Measurements from ENCODE around the gene RIN3.

RIN3 gene, protein sequence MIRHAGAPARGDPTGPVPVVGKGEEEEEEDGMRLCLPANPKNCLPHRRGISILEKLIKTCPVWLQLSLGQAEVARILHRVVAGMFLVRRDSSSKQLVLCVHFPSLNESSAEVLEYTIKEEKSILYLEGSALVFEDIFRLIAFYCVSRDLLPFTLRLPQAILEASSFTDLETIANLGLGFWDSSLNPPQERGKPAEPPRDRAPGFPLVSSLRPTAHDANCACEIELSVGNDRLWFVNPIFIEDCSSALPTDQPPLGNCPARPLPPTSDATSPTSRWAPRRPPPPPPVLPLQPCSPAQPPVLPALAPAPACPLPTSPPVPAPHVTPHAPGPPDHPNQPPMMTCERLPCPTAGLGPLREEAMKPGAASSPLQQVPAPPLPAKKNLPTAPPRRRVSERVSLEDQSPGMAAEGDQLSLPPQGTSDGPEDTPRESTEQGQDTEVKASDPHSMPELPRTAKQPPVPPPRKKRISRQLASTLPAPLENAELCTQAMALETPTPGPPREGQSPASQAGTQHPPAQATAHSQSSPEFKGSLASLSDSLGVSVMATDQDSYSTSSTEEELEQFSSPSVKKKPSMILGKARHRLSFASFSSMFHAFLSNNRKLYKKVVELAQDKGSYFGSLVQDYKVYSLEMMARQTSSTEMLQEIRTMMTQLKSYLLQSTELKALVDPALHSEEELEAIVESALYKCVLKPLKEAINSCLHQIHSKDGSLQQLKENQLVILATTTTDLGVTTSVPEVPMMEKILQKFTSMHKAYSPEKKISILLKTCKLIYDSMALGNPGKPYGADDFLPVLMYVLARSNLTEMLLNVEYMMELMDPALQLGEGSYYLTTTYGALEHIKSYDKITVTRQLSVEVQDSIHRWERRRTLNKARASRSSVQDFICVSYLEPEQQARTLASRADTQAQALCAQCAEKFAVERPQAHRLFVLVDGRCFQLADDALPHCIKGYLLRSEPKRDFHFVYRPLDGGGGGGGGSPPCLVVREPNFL

DNA sequence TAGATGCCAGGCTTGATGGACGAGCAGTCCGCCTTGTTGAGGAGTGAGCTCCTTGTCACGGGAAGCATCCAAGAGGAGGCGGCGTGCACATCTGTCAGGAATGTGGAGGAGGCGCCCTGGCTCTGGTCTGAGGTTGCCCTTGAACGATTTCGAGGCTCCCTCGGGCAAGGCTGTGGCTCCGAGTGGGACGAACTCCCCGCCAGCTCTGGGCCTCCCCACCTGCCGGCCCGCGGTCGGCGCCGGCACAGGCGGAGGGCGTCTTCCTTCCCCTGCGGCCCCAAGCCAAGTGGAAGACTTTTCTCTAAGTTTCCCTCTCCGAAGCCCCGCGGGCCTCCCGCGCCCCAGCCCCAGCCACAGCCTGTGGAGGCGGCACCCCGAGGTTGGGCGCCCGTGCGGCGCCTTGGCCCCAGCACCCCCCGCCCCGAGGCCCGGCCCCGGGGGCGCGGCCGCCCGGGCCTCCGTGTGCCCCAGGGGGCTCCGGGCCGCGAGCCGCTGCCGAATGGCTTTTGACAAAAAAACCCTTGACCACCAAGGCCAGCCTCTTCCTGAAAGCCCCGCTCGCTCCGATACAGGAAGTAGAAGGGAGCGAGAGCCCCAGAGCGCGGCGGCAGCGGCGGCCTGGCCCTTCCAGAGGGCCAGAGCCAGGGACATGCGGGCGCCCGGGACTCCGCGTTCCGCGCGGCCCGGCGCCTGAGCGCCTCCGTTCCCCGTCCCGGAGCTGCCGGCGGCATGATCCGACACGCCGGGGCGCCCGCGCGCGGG, at the start of gene RIN3:
Gene RIN3, plus strand, starts transcription at position 578 of the 762 bp plus-strand sequence. Its CDS starts 152 bp downstream, at position 730.
- peak; percentile 62 for DNase-seq

DNA sequence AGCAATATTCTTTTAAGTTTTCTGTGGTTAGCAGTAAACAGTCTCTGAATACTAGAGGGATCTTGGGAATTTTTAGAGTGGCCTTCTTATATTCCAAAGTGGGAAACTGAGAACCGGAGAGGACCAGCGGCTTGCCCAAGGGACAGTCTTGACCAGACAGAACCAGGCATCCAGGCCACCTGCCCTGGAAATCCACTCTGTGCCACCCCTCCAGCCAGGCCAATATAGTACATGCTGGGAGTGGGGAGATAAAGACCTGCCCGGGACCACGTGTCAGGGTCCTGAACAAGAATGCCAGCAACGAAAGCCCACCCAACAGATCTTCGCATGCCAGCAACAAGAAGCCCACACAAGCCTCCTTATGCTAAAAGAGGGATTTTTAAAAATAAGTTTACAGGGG, 49.4 kb upstream of the RIN3 start:
- no peak for DNase-seq

DNA sequence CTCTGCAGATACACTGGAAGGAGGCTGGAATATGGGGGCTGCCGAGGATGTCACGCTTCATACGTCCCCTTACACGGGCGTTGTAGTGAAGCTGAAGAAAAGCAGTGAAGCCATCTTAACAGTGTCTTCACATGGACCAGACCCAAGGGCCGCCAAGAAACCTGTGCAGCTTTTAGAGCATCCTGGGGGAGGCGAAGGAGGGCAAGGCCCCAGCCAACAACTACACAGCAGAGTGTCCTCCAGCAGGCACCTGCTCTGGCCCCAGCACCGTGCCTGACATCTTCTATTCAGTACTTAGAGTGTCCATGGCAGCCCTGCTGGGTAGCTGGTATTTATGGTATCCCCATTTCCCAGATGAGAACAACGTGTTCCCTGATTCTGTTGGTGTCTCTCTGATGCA, 48.9 kb upstream of the RIN3 start:
- no peak for DNase-seq

DNA sequence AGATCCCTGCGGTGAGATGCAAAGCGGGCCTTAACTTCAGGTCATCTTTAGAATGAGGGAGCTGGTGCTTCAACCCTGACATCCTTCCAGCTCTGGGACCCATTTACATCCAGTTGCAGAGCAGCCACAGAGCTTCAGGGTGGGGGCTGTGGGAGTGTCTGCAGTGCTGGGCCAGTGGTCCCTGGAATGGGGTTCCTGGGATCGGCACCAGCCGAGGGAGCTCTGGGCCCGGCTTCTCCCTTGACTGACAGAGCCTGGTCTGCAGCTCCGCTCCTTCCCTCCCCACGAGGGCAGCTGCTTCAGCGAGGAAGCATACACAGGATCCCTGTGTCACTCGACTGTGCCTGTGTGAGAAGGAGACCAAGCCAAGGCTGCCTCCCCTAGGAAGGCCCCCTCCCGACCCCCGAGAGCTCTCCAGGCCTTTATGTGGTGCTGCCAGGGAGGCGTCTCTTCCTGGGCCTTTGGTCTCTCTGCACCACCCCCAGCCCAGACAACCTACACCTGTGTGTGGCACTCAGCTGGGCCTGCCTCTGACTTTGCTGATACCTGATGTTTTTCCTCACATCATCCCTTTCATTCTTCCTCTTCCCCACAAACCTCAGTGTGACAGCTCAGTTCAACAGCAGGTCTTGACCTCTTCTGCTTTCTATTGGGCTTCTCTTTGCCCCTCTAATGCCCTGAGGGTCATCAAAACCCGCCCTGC, 48.1 kb upstream of the RIN3 start:
- DNase-seq = no peak

DNA sequence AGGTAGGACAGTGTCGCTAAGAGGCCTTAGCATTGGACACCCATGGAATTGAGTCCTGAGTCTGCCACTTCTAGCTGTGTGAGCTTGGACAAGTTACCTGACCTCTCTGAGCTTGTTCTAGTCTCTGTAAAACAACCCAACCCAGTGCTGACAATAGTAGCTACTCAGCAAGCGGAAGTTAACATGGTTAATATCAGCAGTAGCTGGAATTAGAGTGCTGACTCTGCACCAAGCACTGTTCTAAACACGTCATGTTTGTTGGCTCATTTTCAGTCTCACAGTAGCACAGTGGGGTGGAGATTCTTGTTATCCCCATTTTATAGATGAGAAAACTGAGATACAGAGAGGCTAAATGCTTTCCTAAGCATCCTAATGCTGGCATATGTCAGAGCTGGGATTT, 47.5 kb upstream of the RIN3 start:
- DNase-seq = no peak

DNA sequence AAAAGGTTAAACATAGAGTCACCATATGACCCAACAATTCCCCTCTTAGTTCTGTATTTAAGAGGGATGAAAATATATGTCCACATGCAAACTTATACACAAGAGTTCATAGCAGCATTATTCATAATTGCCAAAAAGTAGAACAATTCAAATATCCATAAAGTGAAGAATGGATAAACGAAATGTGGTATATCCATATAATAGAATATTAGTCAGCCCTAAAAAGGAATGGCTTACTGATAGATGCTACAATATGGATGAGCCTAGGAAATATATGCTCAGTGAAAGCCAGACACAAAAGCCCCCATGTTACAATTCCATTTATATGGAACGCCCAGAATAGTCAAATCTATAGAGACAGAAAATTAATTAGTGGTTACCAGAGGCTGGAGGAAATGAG, 44.1 kb upstream of the RIN3 start:
- no peak for DNase-seq

DNA sequence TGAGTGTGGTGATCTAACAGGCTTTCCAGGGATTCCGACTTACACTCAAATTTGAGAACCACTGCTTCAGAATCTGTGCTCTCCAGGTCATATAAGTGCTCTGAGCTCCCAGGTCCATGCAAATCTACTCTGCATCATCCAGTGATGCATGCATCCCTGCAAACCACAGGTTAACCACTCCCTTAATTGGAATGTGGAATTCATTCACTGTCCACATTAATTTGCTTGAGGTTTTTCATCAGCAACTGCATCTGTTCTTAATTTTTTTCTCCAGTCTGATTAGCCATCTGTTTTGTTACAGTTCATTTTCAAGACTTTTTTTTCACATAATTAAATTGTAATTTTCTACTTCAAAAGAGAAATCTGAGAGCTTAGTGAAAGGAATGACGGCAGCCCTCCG, 43.4 kb upstream of the RIN3 start:
- DNase-seq = no peak

DNA sequence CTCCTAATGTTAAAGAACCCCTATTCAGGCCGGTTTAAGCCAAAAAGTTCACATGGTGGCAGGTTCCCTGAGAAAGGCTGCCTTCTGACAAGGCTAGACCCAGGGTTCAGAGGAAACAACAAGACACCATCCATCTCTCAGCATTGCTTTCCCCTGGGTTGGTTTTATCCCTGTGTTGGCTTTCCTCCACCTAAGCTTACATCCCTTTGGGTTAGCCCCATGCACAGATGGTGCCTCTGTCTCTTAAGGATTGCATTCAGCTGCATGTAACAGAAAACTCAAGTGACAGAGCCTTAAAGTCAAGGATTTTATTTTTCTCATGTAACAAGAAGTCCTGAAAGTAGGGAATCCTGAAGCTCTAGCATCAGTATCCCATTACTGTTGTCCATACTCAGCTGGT, 42.8 kb upstream of the RIN3 start:
- DNase-seq = no peak

DNA sequence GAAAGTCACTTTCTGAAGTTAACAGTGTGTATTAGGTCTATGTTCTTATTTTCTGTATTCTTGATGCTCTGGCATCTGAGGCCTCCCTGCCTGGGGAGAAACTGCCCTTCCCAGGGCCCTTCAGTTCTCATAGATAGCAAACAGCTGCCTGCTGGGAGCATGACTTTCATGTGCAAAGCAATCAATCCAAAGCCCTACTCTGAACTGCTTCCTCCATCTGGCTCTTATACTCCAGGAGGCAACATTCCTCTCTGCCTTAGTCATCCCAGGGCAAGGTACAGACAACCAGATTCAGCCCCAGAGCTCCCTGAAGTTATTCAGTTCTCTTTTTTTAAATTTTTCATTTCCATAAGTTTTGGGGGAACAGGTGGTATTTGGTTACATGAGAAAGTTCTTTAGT, 41.7 kb upstream of the RIN3 start:
- no peak for DNase-seq

DNA sequence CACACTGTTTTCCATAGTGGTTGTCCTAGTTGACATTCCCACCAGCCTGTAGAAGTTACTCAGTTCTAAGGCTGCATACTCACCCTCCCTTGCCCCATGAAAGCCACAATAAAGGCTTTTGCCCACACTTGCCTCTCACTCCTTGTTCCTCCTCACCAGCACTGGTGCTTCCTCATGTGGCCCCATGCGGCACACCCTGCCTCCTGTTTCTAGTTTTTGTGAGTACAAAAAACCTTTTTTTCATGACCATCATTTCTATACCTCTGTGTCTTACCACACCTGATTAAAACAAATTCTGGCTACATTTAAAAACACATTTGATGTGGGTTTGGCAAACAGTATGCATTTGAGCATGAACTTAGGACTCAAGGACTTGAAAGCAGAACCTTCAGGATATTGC, 40.7 kb upstream of the RIN3 start:
- DNase-seq = no peak

DNA sequence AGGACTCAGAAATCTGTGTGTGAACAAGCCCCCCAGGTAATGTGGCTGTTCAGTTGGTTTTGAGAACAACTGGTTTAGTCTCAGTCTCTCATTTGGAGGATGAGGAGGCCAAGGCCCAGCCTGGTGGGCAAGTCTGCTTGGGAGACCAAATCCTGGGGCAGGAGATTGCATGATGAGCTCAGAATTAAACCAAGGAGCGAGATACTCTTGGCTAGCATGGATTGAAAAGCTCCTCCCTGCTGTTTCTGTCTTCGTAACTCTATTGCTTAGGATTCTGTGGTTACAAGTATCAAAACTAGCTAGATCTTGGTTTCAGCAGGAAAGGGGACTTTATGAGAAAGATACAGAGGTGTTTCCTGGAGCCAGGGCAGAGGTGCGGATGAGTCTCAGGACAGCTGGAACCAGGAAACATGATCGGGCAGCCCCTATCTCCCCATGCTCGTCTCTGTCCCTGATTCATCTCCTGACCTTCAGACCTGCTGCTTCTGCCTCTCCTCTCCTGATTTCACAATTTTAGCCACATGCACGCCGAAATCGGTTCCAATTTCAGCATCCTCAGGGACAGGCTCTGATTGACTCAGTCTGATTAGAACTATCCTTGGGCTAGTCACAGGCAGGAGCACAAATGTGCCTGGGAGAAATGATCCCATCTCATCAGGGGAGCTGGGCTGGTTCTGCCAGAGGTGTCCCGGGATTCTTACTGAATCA, 40.2 kb upstream of the RIN3 start:
- no peak for DNase-seq

DNA sequence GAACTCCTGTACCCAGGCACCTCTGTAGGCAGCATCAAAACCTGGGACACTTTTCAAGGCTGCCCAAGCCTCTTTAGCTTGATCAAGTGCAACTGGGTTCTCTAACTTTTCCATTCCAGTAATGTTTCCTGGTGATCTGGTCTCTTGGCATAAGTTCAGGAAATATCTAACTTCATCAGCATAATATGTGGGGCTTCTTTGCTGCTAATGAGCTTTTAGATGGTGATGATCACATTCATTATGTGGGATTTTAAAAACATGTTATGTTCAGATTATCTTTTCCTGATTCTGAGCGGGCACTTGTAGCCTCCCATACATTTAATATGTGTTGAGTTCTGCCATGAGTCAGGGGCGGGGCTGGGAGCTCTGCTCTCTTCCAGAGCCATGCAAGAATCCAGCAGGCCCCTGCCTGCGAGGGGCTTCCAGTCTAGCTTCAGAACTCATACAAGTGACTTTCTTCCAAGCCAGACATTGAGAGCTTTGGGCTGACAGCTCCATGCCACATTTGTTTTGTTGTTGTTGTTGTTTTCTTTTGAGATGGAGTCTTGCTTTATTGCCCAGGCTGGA, 39.5 kb upstream of the RIN3 start:
- no peak for DNase-seq

DNA sequence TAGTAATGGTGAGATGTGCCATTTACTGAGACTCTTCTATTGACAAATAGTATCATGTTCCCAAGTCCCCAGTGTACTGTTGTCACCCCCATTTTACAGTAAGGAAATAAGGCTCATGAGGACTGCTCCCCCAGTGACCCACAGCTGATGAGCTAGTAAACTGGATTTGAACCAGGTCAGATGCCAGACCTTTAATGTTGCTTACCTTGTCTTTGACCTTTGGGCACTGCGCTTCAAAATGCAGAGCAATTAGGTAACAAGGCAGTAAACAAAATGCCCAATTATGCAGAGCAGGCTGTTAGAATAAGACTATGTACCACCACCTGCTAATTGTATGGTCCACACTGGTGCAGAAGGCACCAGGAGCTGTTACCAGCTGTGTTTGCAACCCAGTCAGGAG, 38.5 kb upstream of the RIN3 start:
- DNase-seq = no peak

DNA sequence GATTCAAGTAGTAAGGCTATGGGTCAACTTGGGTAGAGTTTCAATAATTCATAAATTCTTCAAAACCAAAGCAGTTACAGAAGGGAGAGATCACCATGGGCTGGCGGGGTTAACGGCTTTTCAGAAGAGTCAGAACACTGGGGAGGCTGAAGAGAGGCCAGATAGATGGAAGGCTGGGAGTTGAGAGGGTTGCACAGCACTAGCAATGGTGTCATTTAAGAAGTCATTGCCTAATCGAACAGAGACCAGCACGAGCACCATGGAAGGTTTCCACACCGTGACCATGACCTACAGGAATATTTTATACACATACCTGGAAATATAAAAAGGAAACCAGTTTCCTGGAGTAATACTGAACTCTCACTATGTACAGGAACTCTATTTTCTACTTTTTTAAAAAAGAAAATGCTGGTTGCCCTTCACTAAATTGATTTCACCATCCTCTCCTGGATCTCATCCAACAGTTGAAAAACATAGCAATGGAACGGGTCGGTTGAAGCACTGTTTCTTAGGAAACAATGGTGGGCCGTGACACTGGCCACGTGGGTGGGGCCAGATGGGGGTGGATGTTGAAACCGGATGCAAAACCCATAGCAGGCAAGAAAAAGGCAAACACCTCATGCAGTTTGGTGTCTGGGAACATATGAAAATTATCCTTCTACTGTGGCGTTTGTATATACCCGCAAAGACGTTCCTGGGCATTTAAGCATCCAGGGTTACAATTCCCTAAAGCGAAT, 38.0 kb upstream of the RIN3 start:
- peak; percentile 12 for DNase-seq

DNA sequence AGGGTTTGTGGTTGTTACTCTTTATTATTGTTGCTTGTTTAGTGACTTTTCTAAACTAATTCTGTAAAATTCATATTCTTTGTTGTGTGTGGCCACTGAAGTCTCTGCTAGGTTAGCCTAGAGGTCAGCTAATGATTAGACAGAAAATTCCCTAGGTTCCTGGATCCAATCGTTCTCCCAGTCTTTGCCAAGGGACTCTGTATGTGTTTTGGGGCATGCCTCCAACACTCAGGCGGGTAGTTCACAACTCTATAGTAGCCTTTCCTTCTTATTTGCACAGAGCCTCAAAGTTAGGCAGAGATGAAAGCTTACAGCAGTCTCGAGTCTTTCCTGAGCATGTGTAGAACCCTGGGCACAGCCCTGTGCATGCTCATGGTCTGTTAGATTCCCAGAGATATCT, 32.7 kb upstream of the RIN3 start:
- no peak for DNase-seq

DNA sequence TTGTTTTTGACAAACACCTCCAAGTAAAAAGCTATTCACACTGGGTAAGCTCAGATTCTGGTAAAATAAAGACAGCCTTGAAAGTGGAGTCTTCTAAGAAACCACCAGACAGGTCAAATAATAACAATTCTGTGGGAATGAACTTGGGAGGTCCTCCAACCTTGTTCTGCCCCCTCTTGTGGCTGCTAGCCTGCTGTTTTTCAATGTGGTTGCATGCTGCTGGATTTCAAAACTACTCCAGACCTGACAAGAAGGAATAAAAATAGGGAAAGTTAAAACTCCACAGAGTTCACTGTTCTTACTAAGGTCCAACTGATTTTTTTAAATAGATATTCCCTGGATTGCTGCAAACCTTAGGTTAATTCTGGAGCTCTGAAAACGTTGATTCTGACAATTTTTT, 32.2 kb upstream of the RIN3 start:
- DNase-seq = no peak

DNA sequence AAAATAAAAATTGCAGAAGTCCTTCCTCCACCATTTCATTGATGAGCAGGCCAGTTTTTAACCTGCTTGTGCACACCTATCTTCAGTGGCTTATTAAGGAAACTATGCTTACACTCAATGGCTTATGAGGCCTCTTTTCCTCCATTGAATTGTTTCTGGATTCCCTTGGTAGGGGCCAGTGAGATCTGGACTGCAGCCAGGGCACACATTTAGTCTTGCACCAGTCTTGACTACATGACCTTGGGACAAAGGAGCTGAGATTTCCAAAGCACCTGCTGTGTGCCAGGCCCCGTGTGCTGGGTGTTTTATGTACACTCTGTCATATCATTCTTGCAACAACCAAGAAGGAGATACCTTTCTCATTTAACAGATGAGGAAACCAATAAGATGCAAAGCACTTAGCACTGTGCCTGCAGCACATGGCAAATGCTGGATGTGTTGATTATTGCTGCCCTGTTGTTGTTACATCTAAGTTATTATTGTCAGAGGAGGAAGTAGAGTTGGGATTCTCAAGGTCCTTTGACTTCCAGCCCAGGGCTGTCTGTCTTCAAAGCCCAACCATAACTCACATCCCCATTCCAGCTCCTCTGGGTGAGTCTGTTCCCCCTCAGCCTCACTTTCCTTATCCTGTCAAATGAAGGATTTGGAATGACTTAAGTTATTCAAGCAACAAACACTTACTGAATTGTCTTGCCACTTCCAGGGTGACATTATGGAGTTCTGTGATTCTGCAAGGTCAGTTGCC, 31.6 kb upstream of the RIN3 start:
- no peak for DNase-seq

DNA sequence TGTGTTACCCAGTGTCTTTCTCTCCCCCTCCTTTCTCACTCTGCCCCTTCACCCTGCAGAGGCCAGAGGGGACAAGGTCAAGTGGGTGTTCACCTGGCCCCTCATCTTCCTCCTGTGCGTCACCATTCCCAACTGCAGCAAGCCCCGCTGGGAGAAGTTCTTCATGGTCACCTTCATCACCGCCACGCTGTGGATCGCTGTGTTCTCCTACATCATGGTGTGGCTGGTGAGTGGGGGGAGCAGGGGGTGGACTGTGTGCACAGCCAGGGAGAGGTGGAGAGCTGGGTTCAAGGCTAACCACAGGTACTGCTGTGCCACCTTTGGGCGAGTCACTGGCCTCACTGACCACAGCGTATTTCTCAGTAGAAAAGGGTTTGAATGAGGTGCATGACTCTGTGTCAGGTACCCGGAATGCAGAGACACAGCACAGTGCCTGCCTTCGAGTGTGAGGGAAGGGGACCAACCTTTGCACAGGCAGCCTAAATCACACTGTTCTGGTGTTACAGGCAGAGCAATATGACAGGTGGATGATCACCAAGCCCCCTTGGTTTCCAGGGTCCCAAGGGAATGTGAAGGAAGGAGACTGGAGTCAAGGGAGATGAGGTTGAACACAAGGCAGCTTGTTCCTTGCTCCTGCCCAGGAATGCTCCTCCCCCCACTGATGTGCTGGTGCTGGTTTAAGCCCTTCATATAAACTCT, 30.8 kb upstream of the RIN3 start:
- DNase-seq = no peak

DNA sequence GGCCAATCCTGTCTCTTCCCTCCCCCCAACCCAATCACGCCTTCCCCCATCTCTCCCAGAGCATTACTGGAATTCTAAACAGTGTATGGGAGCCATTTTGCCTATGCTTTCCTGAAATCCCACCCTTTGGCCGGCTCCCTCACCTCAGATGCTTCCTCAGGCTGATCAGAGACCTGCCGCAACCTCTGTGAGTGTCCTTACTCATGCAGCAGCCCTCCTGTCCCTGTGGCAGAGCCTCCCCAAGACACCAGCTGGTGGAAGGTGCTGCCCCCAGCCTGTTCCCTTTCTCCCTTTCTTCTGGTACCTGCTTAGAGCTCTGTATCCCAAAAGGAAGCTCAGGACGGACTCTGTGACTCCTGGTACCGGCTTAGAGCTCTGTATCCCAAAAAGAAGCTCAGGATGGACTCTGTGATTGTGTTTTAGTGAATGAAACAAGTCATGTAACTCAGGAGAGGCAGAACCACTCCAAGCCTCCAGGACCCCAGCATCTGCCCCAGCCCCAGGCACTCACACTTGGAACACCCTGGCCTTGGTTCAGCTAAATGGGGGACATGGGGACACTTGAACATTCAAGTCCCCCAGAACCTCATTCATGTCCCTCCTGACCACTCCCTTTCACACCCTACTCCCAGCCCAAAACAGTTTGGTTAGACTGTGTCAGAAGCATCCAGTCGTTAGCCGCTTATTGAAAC, 29.3 kb upstream of the RIN3 start:
- no peak for DNase-seq
